ENCODE results near the gene DHX8.
A peak's percentile ranks its signal among the peaks of the same experiment; 100 is the strongest.
"Not testable (repeated sequence)": the region's sequence is repeated elsewhere in the genome, so short reads cannot be mapped to it uniquely, and the experiment has no call there.

DHX8 gene

GRCh38 chr17:43476306-43476705 lies 7.5 kb upstream of the DHX8 start:
- not testable (repeated sequence) for H3K27me3 ChIP-seq (ENCODE audit: control insufficient read depth in 1 of 2, insufficient read depth in 2 of 2, low read length in 2 of 2); H3K4me3 ChIP-seq (ENCODE audit: low read depth in 1 of 2, low read length in 2 of 2); H3K9ac ChIP-seq (ENCODE audit: low read depth in 1 of 2, low read length in 2 of 2); H3K27ac ChIP-seq (ENCODE audit: low read depth, low read length); H3K9me3 ChIP-seq (ENCODE audit: control insufficient read depth in 1 of 2, low read length in 2 of 2); H3K4me1 ChIP-seq (ENCODE audit: control insufficient read depth in 1 of 2, insufficient read depth in 2 of 2, low read length in 2 of 2); H3K36me3 ChIP-seq (ENCODE audit: control insufficient read depth in 1 of 2, insufficient read depth in 2 of 2, low read length in 2 of 2)

DNA sequence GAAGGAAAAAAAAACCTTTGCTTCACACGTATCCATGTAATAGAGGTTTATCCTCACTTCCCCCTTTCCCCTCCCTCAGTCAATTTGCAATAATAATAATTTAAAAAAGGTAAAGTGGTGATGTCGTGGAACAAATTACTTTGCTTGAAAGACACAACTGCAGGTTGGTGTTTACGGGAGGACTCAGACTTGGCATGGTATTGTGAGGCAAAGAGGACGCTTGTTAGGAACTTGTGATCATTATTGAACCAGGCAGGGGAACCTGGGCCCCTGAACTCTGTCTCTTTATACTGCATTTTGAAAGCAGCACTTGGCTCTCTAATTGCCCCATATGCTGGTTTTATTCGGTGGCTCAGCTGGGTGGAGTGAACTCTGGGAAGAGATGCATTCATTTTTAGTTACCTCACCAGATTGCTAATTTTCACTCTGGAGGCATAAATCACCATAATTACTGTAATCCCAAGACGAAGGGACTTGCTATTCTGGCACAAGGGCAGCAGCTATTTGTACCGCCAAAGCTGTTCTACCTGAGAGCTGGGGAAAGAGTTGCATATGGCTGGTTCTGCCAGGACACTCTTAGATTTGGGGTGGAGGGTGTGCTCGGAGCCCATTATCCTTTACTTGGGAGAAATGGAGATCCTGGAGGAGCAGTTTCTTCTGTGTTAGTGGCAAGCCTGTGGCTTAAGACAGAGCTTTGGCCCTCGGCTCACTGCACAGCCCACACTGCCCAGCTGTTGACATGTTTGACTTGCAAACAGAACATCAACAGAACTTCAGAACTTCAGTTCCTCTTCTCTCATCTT lies 5.7 kb upstream of the DHX8 start:
- Histone ChIP-seq H3K36me3 (ENCODE audit: control insufficient read depth in 1 of 2, insufficient read depth in 2 of 2, low read length in 2 of 2) (no peaks in the 10 kb centered on the region), H3K9ac (ENCODE audit: low read depth in 1 of 2, low read length in 2 of 2) (no peak overlapping the region), H3K27me3 (ENCODE audit: control insufficient read depth in 1 of 2, insufficient read depth in 2 of 2, low read length in 2 of 2) (no peaks in the 10 kb centered on the region), H3K27ac (ENCODE audit: low read depth, low read length) (no peak overlapping the region), H3K4me1 (ENCODE audit: control insufficient read depth in 1 of 2, insufficient read depth in 2 of 2, low read length in 2 of 2) (peaks cover 5 to 8% of the 10 kb centered on the region in 2 donors), H3K9me3 (ENCODE audit: control insufficient read depth in 1 of 2, low read length in 2 of 2) (no peaks in the 10 kb centered on the region), H3K4me3 (ENCODE audit: low read depth in 1 of 2, low read length in 2 of 2) (no peak overlapping the region)

GRCh38 chr17:43479948-43480347 lies 3.8 kb upstream of the DHX8 start:
- H3K9me3 ChIP-seq (ENCODE audit: control insufficient read depth in 1 of 2, low read length in 2 of 2) = no peaks in the 10 kb centered on the region
- no peak overlapping the region for H3K9ac ChIP-seq (ENCODE audit: low read depth in 1 of 2, low read length in 2 of 2)
- H3K4me3 ChIP-seq (ENCODE audit: low read depth in 1 of 2, low read length in 2 of 2) = no peak overlapping the region
- no peaks in the 10 kb centered on the region for H3K36me3 ChIP-seq (ENCODE audit: control insufficient read depth in 1 of 2, insufficient read depth in 2 of 2, low read length in 2 of 2)
- peaks cover 13 to 16% of the 10 kb centered on the region in 2 donors for H3K4me1 ChIP-seq (ENCODE audit: control insufficient read depth in 1 of 2, insufficient read depth in 2 of 2, low read length in 2 of 2)
- no peaks in the 10 kb centered on the region for H3K27me3 ChIP-seq (ENCODE audit: control insufficient read depth in 1 of 2, insufficient read depth in 2 of 2, low read length in 2 of 2)
- no peak overlapping the region for H3K27ac ChIP-seq (ENCODE audit: low read depth, low read length)

GRCh38 chr17:43482103-43483012 lies 1.4 kb upstream of the DHX8 start:
- Histone ChIP-seq H3K27ac (ENCODE audit: low read depth, low read length) (no peak overlapping the region), H3K9ac (ENCODE audit: low read depth in 1 of 2, low read length in 2 of 2) (peak overlapping the region in 1 of 2 donors; percentile 38)

GRCh38 chr17:43490621-43491020 lies 6.8 kb downstream of the DHX8 start:
- Histone ChIP-seq H3K27me3 (ENCODE audit: control insufficient read depth in 1 of 2, insufficient read depth in 2 of 2, low read length in 2 of 2) (no peaks in the 10 kb centered on the region), H3K4me1 (ENCODE audit: control insufficient read depth in 1 of 2, insufficient read depth in 2 of 2, low read length in 2 of 2) (peaks cover 10 to 12% of the 10 kb centered on the region in 2 donors), H3K9ac (ENCODE audit: low read depth in 1 of 2, low read length in 2 of 2) (no peak overlapping the region), H3K9me3 (ENCODE audit: control insufficient read depth in 1 of 2, low read length in 2 of 2) (no peaks in the 10 kb centered on the region), H3K4me3 (ENCODE audit: low read depth in 1 of 2, low read length in 2 of 2) (no peak overlapping the region), H3K36me3 (ENCODE audit: control insufficient read depth in 1 of 2, insufficient read depth in 2 of 2, low read length in 2 of 2) (peaks cover 36 to 50% of the 10 kb centered on the region in 2 donors), H3K27ac (ENCODE audit: low read depth, low read length) (no peak overlapping the region)

More at GRCh38 chr17:43482103-43483012, 1.4 kb upstream of the DHX8 start:
- Histone ChIP-seq H3K4me1 (ENCODE audit: control insufficient read depth in 1 of 2, insufficient read depth in 2 of 2, low read length in 2 of 2) (peaks cover 25 to 32% of the 10 kb centered on the region in 2 donors), H3K4me3 (ENCODE audit: low read depth in 1 of 2, low read length in 2 of 2) (no peak overlapping the region), H3K9me3 (ENCODE audit: control insufficient read depth in 1 of 2, low read length in 2 of 2) (no peaks in the 10 kb centered on the region), H3K27me3 (ENCODE audit: control insufficient read depth in 1 of 2, insufficient read depth in 2 of 2, low read length in 2 of 2) (no peaks in the 10 kb centered on the region), H3K36me3 (ENCODE audit: control insufficient read depth in 1 of 2, insufficient read depth in 2 of 2, low read length in 2 of 2) (no peaks in the 10 kb centered on the region)

GRCh38 chr17:43509440-43509839 lies 25.7 kb downstream of the DHX8 start:
- H3K9ac ChIP-seq (ENCODE audit: low read depth in 1 of 2, low read length in 2 of 2); H3K4me3 ChIP-seq (ENCODE audit: low read depth in 1 of 2, low read length in 2 of 2); H3K27me3 ChIP-seq (ENCODE audit: control insufficient read depth in 1 of 2, insufficient read depth in 2 of 2, low read length in 2 of 2); H3K4me1 ChIP-seq (ENCODE audit: control insufficient read depth in 1 of 2, insufficient read depth in 2 of 2, low read length in 2 of 2); H3K27ac ChIP-seq (ENCODE audit: low read depth, low read length); H3K9me3 ChIP-seq (ENCODE audit: control insufficient read depth in 1 of 2, low read length in 2 of 2): not testable (repeated sequence)
- H3K36me3 ChIP-seq (ENCODE audit: control insufficient read depth in 1 of 2, insufficient read depth in 2 of 2, low read length in 2 of 2) = peaks cover 45 to 73% of the 10 kb centered on the region in 2 donors

GRCh38 chr17:43511199-43511598 lies 27.4 kb downstream of the DHX8 start:
- not testable (repeated sequence) for H3K27me3 ChIP-seq (ENCODE audit: control insufficient read depth in 1 of 2, insufficient read depth in 2 of 2, low read length in 2 of 2); H3K9me3 ChIP-seq (ENCODE audit: control insufficient read depth in 1 of 2, low read length in 2 of 2); H3K27ac ChIP-seq (ENCODE audit: low read depth, low read length); H3K4me1 ChIP-seq (ENCODE audit: control insufficient read depth in 1 of 2, insufficient read depth in 2 of 2, low read length in 2 of 2); H3K9ac ChIP-seq (ENCODE audit: low read depth in 1 of 2, low read length in 2 of 2); H3K4me3 ChIP-seq (ENCODE audit: low read depth in 1 of 2, low read length in 2 of 2)
- peaks cover 33 to 63% of the 10 kb centered on the region in 2 donors for H3K36me3 ChIP-seq (ENCODE audit: control insufficient read depth in 1 of 2, insufficient read depth in 2 of 2, low read length in 2 of 2)

DNA sequence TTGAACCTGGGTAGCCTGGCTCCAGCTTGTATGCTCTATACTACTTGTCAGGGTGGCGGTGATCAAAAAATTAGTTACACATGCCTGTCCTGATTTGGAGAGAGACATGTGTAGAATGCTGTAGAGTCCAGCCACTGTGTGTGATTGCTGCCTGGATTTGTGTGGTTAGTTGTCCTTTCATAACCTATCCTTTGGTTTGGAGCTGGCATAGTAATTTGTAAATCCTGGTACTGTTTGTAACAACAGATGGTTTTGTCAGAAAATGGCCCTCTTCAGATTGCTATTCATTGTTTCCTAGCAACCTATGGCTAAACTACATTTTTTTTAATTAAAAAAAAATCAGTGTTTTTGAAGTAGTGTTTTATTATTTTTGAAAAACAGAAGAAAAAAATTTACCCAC lies 31.9 kb downstream of the DHX8 start:
- Histone ChIP-seq H3K9me3 (ENCODE audit: control insufficient read depth in 1 of 2, low read length in 2 of 2) (no peaks in the 10 kb centered on the region), H3K27me3 (ENCODE audit: control insufficient read depth in 1 of 2, insufficient read depth in 2 of 2, low read length in 2 of 2) (no peaks in the 10 kb centered on the region), H3K4me3 (ENCODE audit: low read depth in 1 of 2, low read length in 2 of 2) (no peak overlapping the region), H3K9ac (ENCODE audit: low read depth in 1 of 2, low read length in 2 of 2) (no peak overlapping the region), H3K36me3 (ENCODE audit: control insufficient read depth in 1 of 2, insufficient read depth in 2 of 2, low read length in 2 of 2) (peaks cover 32 to 63% of the 10 kb centered on the region in 2 donors), H3K27ac (ENCODE audit: low read depth, low read length) (no peak overlapping the region), H3K4me1 (ENCODE audit: control insufficient read depth in 1 of 2, insufficient read depth in 2 of 2, low read length in 2 of 2) (peaks cover 12 to 19% of the 10 kb centered on the region in 2 donors)

- H3K4me3 ChIP-seq (ENCODE audit: low read depth in 1 of 2, low read length in 2 of 2) = no peak overlapping the region
- H3K36me3 ChIP-seq (ENCODE audit: control insufficient read depth in 1 of 2, insufficient read depth in 2 of 2, low read length in 2 of 2) = peaks cover 45 to 74% of the 10 kb centered on the region in 2 donors
- no peaks in the 10 kb centered on the region for H3K27me3 ChIP-seq (ENCODE audit: control insufficient read depth in 1 of 2, insufficient read depth in 2 of 2, low read length in 2 of 2)
- peaks cover 12 to 19% of the 10 kb centered on the region in 2 donors for H3K4me1 ChIP-seq (ENCODE audit: control insufficient read depth in 1 of 2, insufficient read depth in 2 of 2, low read length in 2 of 2)
- H3K9ac ChIP-seq (ENCODE audit: low read depth in 1 of 2, low read length in 2 of 2) = no peak overlapping the region
- H3K9me3 ChIP-seq (ENCODE audit: control insufficient read depth in 1 of 2, low read length in 2 of 2) = no peaks in the 10 kb centered on the region
- no peak overlapping the region for H3K27ac ChIP-seq (ENCODE audit: low read depth, low read length)
Measured at GRCh38 chr17:43517161-43517560, 33.4 kb downstream of the DHX8 start.

All from duodenal mucosa (tissue), 2 donors.